GM19351 (cell line): ENCODE results near the gene ABTB2.
A peak's percentile ranks its signal among the peaks of the same experiment; 100 is the strongest.

Experiments used
- ATAC-seq: cut with Tn5 transposase; IDR thresholded peaks from one replicate; pipeline ENCODE4 v1.9.1; 2021; ENCODE audit warnings: mild to moderate bottlenecking, moderate library complexity; ENCODE audit not compliant: unreplicated experiment

ABTB2 gene

GRCh38 chr11:34132261-34132965, 225.4 kb downstream of the ABTB2 start:
- no peak for ATAC-seq

DNA sequence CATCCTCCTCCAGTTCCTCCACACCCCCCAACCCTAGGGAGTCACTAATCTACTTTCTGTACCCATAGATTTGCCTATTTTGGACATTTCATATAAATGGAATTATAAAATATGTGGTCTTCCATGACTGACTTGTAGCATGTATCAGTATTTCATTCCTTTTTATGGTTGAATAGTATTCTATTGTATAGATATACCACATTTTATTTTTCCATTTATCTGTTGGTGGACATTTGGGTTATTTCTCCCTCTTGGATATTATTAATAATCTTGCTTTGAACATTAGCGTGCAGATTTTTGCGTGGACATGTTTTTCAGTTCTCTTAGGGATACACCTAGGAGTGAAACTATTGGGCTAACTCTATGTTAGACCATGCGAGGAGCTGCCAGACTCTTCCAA, 229.0 kb downstream of the ABTB2 start:
- no peak for ATAC-seq

- ATAC-seq, result no peak
Observed at GRCh38 chr11:34126959-34127848, 230.6 kb downstream of the ABTB2 start.

GRCh38 chr11:34124885-34125668, 232.7 kb downstream of the ABTB2 start:
- ATAC-seq, result no peak

GRCh38 chr11:34120651-34121050, 237.2 kb downstream of the ABTB2 start:
- no peak for ATAC-seq

DNA sequence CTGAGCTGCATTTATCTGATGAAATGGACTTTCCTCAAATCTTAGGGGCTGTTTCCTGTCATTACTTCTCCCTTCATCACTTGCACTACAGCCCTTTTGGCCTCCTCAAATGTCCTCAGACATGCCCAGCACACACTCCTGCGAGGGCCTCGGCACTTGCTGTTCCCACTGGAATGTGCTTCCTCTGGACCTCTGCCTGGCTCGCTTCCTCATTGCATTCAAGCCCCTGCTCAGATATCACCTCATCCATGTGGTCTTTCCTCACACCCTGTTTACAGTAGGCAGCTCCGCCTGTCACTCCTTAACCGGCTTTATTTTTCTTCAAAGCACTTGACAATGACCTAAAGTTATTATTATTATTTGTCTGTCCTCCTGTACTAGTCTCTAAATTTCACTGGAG, 243.3 kb downstream of the ABTB2 start:
- no peak for ATAC-seq

DNA sequence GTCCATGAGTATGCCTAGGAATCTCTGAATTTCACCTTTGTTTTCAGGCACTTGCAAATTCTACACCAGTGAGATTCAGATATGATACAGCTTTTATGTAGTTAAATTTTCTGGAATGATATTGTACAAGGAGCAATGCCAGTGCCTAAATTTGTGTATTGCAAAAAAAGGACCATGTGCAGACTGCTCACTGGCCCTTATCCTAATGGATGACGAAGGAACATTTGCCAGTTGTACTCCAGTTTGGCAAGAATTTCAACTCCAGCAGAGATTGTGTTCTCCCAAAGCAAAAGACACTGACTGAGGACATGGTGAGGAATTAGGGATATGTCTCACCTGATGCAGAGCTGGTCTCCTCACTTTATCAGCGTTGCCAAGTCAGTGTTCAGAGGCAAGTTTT, 243.8 kb downstream of the ABTB2 start:
- no peak for ATAC-seq

DNA sequence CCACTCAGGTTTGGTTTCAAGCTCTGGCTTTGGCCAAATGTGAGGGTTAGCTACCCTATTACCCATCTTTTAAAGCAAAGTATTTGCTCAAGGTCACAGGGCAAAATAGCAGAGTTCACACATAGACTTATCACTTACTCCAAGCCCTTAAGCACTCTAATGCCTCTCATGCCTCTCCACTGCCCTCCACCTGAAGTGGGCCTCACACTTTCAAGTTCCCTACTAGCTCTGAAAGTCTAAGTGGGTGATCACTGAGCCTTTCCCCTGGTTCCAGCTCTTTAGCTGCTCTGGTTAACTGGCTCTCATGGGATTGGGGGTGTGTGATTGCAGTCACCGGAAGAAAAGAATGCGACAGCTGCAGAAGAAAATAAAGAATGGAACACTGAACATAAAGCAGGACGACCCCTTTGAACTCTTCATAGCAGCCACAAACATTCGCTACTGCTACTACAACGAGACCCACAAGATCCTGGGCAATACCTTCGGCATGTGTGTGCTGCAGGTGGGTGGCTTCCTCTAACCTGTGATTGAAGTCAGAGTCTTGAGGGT, 246.0 kb downstream of the ABTB2 start:
- no peak for ATAC-seq

GRCh38 chr11:34105957-34106504, 251.8 kb downstream of the ABTB2 start:
- no peak for ATAC-seq

GRCh38 chr11:34105079-34105956, 252.5 kb downstream of the ABTB2 start, which contains the start of gene NAT10:
Gene NAT10, plus strand, starts transcription at chr11:34105629. Its CDS starts 2,597 bp downstream, at chr11:34108226.
- peak; percentile 85 for ATAC-seq

GRCh38 chr11:34104680-34105078, 253.1 kb downstream of the ABTB2 start:
- ATAC-seq, result no peak
